HPDE6-E6E7 (cell line): ENCODE measurements around the gene ADCY3.

Source experiments
- DNase-seq: peaks from one replicate; pipeline ENCODE4 v3.0.0; 2011; ENCODE audit warnings: missing footprints; ENCODE audit errors: extremely low spot score

ADCY3 gene

GRCh38 chr2:24831221-24832072, 88.6 kb downstream of the ADCY3 start:
- DNase-seq, result no peak

GRCh38 chr2:24830786-24831185, 89.3 kb downstream of the ADCY3 start:
- no peak for DNase-seq

- no peak for DNase-seq
These were observed 89.7 kb downstream of the ADCY3 start for GRCh38 chr2:24830351-24830750.

- no peak for DNase-seq
These were observed 91.6 kb downstream of the ADCY3 start for GRCh38 chr2:24828238-24828996.

- peak; percentile 82 for DNase-seq
These were observed 92.5 kb downstream of the ADCY3 start for GRCh38 chr2:24827321-24828237.

- no peak for DNase-seq
These were observed 93.3 kb downstream of the ADCY3 start for GRCh38 chr2:24826773-24827145.

GRCh38 chr2:24825883-24826772, 93.9 kb downstream of the ADCY3 start:
- DNase-seq, result no peak

GRCh38 chr2:24824966-24825882, 94.8 kb downstream of the ADCY3 start:
- DNase-seq, result no peak

- DNase-seq, result no peak
These were observed 95.9 kb downstream of the ADCY3 start for GRCh38 chr2:24824071-24824588.

GRCh38 chr2:24822049-24822706, 97.9 kb downstream of the ADCY3 start:
- no peak for DNase-seq

GRCh38 chr2:24821433-24821891, 98.6 kb downstream of the ADCY3 start:
- no peak for DNase-seq

GRCh38 chr2:24820598-24821432, 99.2 kb downstream of the ADCY3 start:
- DNase-seq, result no peak

- no peak for DNase-seq
These were observed 99.9 kb downstream of the ADCY3 start for GRCh38 chr2:24820175-24820513.

- DNase-seq, result no peak
These were observed 100.4 kb downstream of the ADCY3 start for GRCh38 chr2:24819442-24820174.

- no peak for DNase-seq
These were observed 101.3 kb downstream of the ADCY3 start for GRCh38 chr2:24818721-24819167.

- DNase-seq, result peak; percentile 19
These were observed 103.2 kb downstream of the ADCY3 start for GRCh38 chr2:24816884-24817283.

GRCh38 chr2:24816404-24816803, 103.6 kb downstream of the ADCY3 start:
- DNase-seq, result no peak
